ENCODE measurements around the gene THSD1. TPM values are rescaled to one million over a fixed set of nuclear protein-coding genes. Genes with fewer than 3 reads are reported as not detected.
"Not testable (repeated sequence)": the region's sequence is repeated elsewhere in the genome, so short reads cannot be mapped to it uniquely, and the experiment has no call there.

Gene THSD1
- total RNA-seq, 2 experiments from 2014 or later = 0.21 to 0.34 TPM

- ChIA-PET POLR2A (no interaction called here), CTCF (interaction anchor here (0.9 kb wide), 1 partner anchor 13 kb away, joined by 3 read pairs; no protein-coding TSS in a partner anchor)
Observed at GRCh38 chr13:52419080-52419479, 13.1 kb upstream of the THSD1 start.

- POLR2A ChIA-PET = no interaction called here
Observed at GRCh38 chr13:52414963-52415362, 9.0 kb upstream of the THSD1 start.

GRCh38 chr13:52414051-52414450, 8.1 kb upstream of the THSD1 start:
- ChIA-PET POLR2A (no interaction called here), CTCF (no interaction called here)

More at GRCh38 chr13:52414963-52415362, 9.0 kb upstream of the THSD1 start:
- CTCF ChIA-PET = no interaction called here

GRCh38 chr13:52412128-52412527, 6.2 kb upstream of the THSD1 start:
- ChIA-PET CTCF (no interaction called here), POLR2A (no interaction called here)

GRCh38 chr13:52411629-52412028, 5.7 kb upstream of the THSD1 start:
- POLR2A ChIA-PET = no interaction called here
- CTCF ChIA-PET = no interaction called here

- CTCF ChIA-PET = interaction anchor here (1.2 kb wide), 1 partner anchor 43 kb away, joined by 3 read pairs; the partner anchor contains the start of gene VPS36
- POLR2A ChIA-PET = not testable (repeated sequence)
Observed at GRCh38 chr13:52408071-52408658, 2.2 kb upstream of the THSD1 start.

- POLR2A ChIA-PET = not testable (repeated sequence)
- CTCF ChIA-PET = interaction anchor here (0.6 to 1.2 kb wide), 2 partner anchors 43 to 60 kb away, joined by 3 read pairs; partner anchors contain the start of gene VPS36
Observed at GRCh38 chr13:52407436-52407835, 1.5 kb upstream of the THSD1 start.

GRCh38 chr13:52406629-52407028, 657 bp upstream of the THSD1 start:
- CTCF ChIA-PET = interaction anchor here (0.6 kb wide), 1 partner anchor 59 kb away, joined by 3 read pairs; no protein-coding TSS in a partner anchor

GRCh38 chr13:52405369-52405766, 604 bp downstream of the THSD1 start:
- POLR2A ChIA-PET = no interaction called here
- CTCF ChIA-PET = no interaction called here

More at GRCh38 chr13:52406629-52407028, 657 bp upstream of the THSD1 start:
- POLR2A ChIA-PET = no interaction called here

- POLR2A ChIA-PET = no interaction called here
- CTCF ChIA-PET = interaction anchor here (0.5 kb wide), 1 partner anchor 53 kb away, joined by 3 read pairs; no protein-coding TSS in a partner anchor
Observed at GRCh38 chr13:52399708-52400107, 6.3 kb downstream of the THSD1 start.

- ChIA-PET CTCF (interaction anchor here (0.5 kb wide), 1 partner anchor 54 kb away, joined by 3 read pairs; no protein-coding TSS in a partner anchor), POLR2A (no interaction called here)
Observed at GRCh38 chr13:52399046-52399445, 6.9 kb downstream of the THSD1 start.

- CTCF ChIA-PET = no interaction called here
- POLR2A ChIA-PET = no interaction called here
Observed at GRCh38 chr13:52395704-52396103, 10.3 kb downstream of the THSD1 start.

- POLR2A ChIA-PET = no interaction called here
Observed at GRCh38 chr13:52394586-52394985, 11.4 kb downstream of the THSD1 start.

GRCh38 chr13:52393572-52394357, 12.2 kb downstream of the THSD1 start:
- POLR2A ChIA-PET = no interaction called here
- CTCF ChIA-PET = no interaction called here

More at GRCh38 chr13:52394586-52394985, 11.4 kb downstream of the THSD1 start:
- CTCF ChIA-PET = no interaction called here

- CTCF ChIA-PET = interaction anchor here (0.9 kb wide), 1 partner anchor 63 kb away, joined by 3 read pairs; the partner anchor contains the start of gene VPS36
- POLR2A ChIA-PET = no interaction called here
Observed at GRCh38 chr13:52387721-52388120, 18.3 kb downstream of the THSD1 start.

- CTCF ChIA-PET = no interaction called here
- POLR2A ChIA-PET = no interaction called here
Observed at GRCh38 chr13:52385870-52386269, 20.1 kb downstream of the THSD1 start.

- ChIA-PET POLR2A (no interaction called here), CTCF (no interaction called here)
Observed at GRCh38 chr13:52383366-52383765, 22.6 kb downstream of the THSD1 start.

- ChIA-PET POLR2A (interaction anchor here (0.6 kb wide), 1 partner anchor 1158 kb away, joined by 4 read pairs; no protein-coding TSS in a partner anchor), CTCF (no interaction called here)
Observed at GRCh38 chr13:52378312-52378711, 27.7 kb downstream of the THSD1 start.

- ChIA-PET CTCF (no interaction called here), POLR2A (interaction anchor here (0.6 kb wide), 1 partner anchor 1158 kb away, joined by 4 read pairs; no protein-coding TSS in a partner anchor)
Observed at GRCh38 chr13:52377898-52378297, 28.1 kb downstream of the THSD1 start.

- CTCF ChIA-PET = interaction anchor here (0.7 kb wide), 1 partner anchor 15 kb away, joined by 3 read pairs; no protein-coding TSS in a partner anchor
- POLR2A ChIA-PET = no interaction called here
Observed at GRCh38 chr13:52374873-52375411, 31.0 kb downstream of the THSD1 start.

GRCh38 chr13:52374389-52374788, 31.6 kb downstream of the THSD1 start:
- CTCF ChIA-PET = no interaction called here
- POLR2A ChIA-PET = no interaction called here

All from activated CD8-positive, alpha-beta memory T cell treated with anti-CD3 and anti-CD28 coated beads for 36 hours (primary cell).